ENCODE measurements around the gene PKNOX2.

PKNOX2 gene

DNA sequence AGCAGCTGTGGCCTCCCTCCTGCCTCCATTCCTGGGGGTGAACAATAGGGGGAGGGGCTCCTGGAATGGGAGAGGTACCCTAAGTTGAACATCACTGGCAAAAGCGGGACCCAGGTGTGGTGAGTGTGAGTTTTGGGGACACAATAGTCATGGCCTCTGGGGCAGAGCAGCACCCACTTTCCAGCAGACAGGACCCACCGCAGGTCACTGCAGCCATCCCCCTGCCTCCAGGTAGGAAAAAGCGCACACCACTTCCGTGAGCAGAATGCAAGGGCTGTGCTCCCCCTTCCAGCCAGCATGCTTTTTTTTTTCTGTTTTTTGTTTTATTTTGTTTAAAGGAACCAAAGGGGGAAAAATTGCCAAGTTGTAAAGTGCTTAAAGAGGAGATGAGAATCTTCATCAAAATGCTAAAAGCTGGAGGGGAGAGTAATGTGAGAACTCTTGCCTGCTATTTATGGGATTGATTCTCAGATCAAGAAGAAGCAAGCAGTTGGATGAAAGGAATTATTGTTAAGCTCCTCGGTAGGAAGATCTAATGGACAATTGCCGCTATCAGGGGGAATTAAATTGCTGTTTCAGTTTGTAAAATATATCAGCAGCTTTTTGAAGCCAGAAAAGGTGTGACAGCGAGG is 178.7 kb downstream of the PKNOX2 start:
- TF ChIP-seq, protein P1, sequence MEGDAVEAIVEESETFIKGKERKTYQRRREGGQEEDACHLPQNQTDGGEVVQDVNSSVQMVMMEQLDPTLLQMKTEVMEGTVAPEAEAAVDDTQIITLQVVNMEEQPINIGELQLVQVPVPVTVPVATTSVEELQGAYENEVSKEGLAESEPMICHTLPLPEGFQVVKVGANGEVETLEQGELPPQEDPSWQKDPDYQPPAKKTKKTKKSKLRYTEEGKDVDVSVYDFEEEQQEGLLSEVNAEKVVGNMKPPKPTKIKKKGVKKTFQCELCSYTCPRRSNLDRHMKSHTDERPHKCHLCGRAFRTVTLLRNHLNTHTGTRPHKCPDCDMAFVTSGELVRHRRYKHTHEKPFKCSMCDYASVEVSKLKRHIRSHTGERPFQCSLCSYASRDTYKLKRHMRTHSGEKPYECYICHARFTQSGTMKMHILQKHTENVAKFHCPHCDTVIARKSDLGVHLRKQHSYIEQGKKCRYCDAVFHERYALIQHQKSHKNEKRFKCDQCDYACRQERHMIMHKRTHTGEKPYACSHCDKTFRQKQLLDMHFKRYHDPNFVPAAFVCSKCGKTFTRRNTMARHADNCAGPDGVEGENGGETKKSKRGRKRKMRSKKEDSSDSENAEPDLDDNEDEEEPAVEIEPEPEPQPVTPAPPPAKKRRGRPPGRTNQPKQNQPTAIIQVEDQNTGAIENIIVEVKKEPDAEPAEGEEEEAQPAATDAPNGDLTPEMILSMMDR (IDR thresholded peaks at IDR 0.05; ENCODE audit: low read length, missing control alignments), result no peak
- no peak for DNase-seq (ENCODE audit: low read depth)
- H3K4me3 ChIP-seq (replicated peaks; ENCODE audit: low read depth, low read length), result no peak overlapping the region

DNA sequence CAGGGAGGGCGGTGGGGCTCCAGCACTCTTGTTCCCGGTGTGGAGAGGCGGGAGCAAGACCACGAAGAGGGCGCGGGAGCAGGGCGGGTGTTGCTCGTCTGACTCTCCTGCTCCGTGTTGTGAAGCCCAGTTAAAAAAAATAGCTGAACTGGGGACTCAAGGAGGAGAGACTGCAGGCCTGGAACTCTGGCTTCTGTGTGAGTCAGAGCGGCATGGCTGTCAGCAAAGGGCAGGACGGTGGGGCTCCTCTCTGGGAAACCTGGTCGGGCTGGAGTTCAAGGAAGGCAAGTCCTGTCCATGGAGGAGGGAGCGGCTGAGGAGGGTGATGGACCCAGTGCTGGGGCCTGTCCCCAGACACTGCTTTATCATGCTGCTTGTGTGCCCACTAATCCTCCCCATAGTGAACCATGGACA is 179.2 kb downstream of the PKNOX2 start:
- no peak overlapping the region for H3K4me3 ChIP-seq (replicated peaks; ENCODE audit: low read depth, low read length)
- DNase-seq (ENCODE audit: low read depth), result peak; percentile 38
- TF ChIP-seq, protein P1 (IDR thresholded peaks at IDR 0.05; ENCODE audit: low read length, missing control alignments), result no peak

DNA sequence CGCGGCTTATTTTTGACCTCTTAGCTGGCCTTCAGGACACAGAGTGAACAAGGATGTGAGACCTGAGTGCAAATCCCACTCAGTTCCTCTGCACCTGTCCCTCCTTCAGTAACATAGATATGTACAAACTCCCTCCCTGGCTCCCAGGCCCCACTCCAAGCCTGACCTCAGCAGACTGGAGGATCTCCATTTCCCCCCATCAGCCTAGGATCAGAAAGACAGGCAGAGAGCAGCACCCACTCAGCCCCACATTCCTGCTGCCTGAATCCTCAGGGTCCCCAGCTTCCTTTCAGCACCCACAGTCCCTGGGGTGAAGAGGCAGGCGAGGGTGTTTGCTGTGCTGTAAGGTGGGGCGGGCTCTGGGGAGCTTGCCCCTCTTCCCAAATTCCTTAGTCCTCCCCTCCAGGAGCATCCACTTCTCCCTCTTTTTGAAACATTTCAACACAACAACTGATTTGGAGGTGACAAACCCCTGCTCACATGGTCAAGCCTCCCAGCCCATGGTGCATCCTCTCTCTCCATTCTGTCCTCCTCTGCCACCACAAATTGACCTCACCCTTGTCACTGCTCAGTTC is 180.4 kb downstream of the PKNOX2 start:
- H3K4me3 ChIP-seq (replicated peaks; ENCODE audit: low read depth, low read length), result no peak overlapping the region
- DNase-seq (ENCODE audit: low read depth), result no peak
- TF ChIP-seq, protein P1 (IDR thresholded peaks at IDR 0.05; ENCODE audit: low read length, missing control alignments), result no peak

DNA sequence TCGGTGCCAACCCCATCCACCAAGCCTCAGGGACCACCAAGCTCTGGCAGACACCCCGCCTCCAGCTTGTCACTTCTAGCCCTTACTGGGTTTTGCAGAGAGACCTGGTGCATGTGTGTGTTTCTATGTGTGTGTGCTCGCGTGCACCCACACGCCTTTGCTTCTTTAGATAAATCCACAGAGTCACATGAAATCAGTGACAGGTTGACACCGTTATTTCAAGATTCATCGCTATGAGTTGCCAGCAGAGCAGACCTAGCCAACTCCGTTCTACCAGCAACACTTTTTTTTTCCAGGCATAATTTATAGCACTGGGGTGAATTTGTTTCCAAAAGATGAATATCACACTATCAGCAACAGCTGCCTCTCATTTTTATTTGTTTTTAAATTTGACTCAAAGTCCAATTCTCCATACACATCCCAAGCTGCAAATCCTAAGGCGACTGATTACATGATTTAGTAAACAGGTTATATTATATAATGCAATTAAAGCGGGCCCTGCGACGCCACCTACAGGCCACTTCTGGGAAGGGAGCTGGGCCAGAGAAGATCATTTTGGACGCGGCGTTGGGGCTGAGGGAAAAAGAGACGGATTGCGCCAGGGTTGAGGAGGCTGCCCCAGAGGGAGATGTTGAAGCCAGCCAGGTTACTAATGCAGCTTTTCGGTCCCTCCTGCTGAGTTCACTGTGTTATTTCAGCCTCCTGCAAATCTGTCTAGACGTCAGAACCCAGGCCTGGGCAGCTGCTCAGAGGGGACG is 181.0 kb downstream of the PKNOX2 start:
- peak; percentile 87 for DNase-seq (ENCODE audit: low read depth)
- TF ChIP-seq, protein P1 (IDR thresholded peaks at IDR 0.05; ENCODE audit: low read length, missing control alignments), result peak; percentile 91
- H3K4me3 ChIP-seq (replicated peaks; ENCODE audit: low read depth, low read length), result no peak overlapping the region

DNA sequence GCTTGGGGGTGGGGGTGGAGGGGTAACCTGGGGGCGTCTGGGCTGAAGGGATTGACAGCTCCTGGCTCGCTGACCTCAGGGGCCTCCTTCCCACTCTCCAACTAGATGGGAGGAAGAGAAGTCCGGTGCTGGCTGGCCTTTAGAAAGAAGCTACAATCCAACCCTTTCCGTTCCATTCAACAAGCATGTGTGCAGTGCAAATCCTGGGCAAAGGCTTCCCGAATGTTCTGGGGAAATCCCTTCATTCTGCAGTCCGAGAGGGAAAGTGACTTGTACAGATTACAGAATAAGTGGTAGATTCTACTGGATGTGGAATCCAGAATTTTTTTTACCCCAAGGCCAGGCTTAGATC is 181.6 kb downstream of the PKNOX2 start:
- DNase-seq (ENCODE audit: low read depth), result peak; percentile 43
- TF ChIP-seq, protein P1 (IDR thresholded peaks at IDR 0.05; ENCODE audit: low read length, missing control alignments), result no peak

DNA sequence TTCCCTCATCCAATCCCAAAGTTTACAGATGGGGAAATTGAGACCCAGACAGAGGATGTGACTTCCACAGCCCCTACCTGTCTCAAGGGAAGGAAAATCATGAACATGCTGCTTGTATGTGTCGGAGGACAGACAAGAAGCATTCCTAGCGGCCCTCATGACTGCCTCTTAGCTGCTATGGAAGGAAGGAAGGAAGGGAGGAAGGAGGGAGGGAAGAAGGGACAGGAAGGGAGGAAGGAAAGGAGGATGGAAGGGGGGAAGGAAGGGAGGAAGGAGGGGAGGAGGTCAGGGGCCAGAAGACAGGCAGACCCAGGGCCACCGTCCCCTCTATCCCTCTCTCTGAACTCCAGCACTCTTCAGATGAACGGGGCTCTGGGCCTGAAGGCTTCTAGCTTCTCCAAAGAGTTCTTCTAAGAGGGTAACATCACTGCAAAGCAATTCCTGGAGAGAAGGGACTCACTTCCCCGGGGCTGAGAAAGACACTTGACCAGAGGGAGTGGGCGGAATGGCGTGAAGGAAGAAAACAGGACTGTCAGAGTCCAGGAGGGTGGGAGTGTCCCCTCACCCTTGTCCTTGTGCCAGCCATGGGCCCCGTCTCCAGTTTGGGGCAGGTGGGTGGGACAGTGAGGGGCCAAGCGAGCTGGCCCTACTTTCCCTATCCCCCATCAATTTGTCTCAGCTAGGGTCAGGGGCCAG is 182.2 kb downstream of the PKNOX2 start:
- H3K4me3 ChIP-seq (replicated peaks; ENCODE audit: low read depth, low read length), result no peak overlapping the region
- no peak for DNase-seq (ENCODE audit: low read depth)
- TF ChIP-seq, protein P1 (IDR thresholded peaks at IDR 0.05; ENCODE audit: low read length, missing control alignments), result no peak

More for the DNA sequence above, 181.6 kb downstream of the PKNOX2 start:
- H3K4me3 ChIP-seq (replicated peaks; ENCODE audit: low read depth, low read length), result no peak overlapping the region

All from fibroblast of pulmonary artery (primary cell).